LNCAP (cell line): ENCODE measurements around the gene MUC5B.

ENCODE experiments used
- TF ChIP-seq, protein P1 (sequence below): fragments of 450-650 bp; IDR thresholded peaks from 2 replicates; pipeline ENCODE4 v1.5.1; 2017; ENCODE audit warnings: mild to moderate bottlenecking

The MUC5B gene

DNA sequence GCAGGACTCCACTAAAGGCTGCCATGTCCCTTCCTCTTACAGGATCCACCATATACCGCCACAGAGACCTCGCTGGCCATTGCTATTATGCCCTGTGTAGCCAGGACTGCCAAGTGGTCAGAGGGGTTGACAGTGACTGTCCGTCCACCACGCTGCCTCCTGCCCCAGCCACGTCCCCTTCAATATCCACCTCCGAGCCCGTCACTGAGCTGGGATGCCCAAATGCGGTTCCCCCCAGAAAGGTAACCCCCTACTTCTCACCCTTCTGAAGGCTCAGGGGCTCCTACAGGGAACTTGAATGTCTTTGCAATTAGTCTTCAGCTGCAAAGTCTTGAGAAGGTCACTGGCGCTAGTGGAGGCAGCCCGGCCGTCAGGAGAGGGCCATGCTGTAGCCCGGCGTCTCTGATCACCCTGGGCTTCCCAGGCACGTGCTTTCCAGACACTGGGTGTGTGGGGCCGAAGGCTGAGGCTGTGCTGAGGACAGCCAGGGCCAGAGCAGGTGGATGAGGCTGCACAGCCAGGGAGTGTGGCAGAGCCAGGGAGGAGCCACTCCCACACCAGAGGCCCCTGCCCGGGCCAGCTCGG is 30.0 kb upstream of the MUC5B start:
- TF ChIP-seq, protein P1, sequence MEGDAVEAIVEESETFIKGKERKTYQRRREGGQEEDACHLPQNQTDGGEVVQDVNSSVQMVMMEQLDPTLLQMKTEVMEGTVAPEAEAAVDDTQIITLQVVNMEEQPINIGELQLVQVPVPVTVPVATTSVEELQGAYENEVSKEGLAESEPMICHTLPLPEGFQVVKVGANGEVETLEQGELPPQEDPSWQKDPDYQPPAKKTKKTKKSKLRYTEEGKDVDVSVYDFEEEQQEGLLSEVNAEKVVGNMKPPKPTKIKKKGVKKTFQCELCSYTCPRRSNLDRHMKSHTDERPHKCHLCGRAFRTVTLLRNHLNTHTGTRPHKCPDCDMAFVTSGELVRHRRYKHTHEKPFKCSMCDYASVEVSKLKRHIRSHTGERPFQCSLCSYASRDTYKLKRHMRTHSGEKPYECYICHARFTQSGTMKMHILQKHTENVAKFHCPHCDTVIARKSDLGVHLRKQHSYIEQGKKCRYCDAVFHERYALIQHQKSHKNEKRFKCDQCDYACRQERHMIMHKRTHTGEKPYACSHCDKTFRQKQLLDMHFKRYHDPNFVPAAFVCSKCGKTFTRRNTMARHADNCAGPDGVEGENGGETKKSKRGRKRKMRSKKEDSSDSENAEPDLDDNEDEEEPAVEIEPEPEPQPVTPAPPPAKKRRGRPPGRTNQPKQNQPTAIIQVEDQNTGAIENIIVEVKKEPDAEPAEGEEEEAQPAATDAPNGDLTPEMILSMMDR = no peak

DNA sequence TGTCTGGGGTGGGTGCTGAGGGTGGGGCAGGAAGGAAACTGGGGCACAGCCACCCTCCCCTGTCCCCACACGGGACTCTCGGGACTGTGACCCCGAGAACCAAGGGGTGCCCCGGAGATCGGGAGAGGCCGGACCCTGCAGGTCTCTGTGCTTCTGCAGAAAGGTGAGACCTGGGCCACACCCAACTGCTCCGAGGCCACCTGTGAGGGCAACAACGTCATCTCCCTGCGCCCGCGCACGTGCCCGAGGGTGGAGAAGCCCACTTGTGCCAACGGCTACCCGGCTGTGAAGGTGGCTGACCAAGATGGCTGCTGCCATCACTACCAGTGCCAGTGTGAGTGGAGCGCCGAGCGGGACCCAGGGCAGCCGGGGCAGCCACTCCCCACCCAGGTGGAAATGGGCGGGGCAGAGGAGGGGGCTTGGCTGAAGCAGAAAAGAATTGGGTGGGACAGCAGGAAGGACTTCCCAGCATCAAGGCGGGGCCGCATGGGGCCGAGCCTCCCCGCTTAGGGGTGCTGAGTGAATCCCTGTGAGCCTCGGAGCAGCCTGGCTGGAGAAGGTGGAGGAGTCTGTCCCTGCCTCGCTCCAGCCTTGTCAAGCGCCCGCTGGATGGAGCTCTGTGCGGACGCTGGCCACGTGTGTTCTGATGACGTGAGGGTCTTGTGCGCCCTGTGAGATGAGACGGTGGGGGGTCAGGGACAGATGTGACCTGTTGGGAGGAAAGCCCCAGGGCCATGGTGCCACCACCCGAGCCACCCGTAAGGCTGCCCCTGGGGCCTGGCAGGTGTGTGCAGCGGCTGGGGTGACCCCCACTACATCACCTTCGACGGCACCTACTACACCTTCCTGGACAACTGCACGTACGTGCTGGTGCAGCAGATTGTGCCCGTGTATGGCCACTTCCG is 29.3 kb upstream of the MUC5B start:
- TF ChIP-seq, protein P1 = no peak

DNA sequence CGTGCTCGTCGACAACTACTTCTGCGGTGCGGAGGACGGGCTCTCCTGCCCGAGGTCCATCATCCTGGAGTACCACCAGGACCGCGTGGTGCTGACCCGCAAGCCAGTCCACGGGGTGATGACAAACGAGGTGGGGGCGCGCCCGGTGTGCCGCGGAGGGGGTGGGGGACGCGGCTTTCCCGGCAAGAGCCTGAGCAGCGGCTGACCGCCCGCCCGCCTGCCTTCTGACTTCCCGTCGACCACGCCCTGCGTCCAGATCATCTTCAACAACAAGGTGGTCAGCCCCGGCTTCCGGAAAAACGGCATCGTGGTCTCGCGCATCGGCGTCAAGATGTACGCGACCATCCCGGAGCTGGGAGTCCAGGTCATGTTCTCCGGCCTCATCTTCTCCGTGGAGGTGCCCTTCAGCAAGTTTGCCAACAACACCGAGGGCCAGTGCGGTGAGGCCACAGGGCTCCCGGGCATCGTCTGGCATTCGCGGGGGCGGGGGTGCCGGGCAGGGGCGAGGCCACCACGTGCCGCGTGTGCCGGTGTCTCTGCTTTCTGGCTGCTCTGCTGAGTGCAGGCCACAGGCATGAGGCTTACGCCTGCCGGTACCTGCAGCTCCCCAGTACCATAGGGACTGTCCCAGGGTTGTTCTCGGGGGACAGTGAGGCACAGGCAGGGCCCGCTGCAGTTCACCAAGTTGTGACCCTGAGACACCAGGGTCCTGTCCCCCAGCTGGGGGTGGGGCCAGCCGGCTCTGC is 28.5 kb upstream of the MUC5B start:
- TF ChIP-seq, protein P1 = no peak

- TF ChIP-seq, protein P1 = no peak
Observed at GRCh38 chr11:1194977-1195681, 27.7 kb upstream of the MUC5B start.

DNA sequence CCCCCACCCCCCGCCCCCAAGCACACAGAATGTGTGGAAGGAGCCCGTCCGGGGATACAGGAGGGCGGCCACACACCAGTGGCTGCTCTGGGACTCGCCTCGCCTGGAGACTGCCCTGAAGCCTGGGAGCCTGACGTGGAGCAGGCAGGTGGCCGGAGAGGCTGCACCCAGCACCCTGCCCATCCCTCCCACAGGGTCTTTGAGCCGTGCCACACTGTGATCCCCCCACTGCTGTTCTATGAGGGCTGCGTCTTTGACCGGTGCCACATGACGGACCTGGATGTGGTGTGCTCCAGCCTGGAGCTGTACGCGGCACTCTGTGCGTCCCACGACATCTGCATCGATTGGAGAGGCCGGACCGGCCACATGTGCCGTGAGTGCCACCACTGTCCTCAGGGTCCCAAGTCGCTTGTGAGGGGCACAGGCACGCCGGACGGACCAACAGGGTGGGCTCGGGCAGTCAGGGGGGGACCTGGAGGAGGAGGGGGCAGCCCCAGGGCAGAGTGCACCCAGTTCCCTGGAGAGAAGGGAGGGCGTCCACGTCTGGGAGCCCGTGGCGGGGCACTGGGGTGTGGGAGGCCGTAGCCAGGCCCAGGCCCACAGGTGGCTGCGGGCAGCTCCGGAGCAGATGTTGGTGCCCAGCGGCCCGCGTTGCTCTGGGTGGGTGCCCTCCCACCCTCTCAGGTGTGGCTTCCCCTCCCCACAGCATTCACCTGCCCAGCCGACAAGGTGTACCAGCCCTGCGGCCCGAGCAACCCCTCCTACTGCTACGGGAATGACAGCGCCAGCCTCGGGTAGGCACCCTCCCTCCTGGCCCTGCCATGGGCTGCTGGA is 27.0 kb upstream of the MUC5B start:
- TF ChIP-seq, protein P1 = no peak

DNA sequence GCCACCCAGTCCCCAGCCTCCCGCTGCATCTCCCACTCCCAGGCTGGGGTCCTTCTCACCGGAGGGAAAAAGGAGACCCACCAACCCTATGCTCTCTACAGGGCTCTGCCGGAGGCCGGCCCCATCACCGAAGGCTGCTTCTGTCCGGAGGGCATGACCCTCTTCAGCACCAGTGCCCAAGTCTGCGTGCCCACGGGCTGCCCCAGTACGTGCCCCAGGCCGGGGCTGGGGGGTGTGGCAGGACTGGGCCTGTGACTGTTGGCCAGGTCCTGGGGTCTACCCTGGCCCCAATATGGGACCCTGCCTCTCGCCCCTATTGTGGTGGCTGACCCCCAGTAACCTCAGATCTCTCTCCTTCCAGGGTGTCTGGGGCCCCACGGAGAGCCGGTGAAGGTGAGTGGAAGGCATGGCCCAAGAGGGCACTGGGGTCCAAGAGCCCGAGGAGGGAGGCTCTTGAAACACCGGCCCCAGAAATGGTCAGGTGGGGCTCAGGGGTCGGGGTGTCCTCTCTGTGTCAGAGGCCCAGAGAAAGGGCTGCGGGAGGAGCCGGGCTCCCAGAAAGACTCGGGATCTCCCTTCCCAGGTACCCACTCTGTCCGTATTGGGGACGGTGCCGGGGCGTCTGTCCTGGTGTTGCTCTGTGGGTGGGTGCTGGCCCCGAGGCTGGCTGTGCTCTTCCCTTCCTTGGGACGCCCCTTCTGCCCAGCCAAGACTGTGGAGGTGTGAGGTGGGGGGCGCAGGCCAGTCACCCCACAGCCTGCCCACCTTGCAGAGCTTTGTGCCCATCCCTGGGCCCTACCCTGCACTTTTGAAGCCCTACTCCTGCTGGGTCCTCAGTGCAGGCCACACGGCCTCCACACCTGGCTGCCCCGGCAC is 26.1 kb upstream of the MUC5B start:
- TF ChIP-seq, protein P1 = no peak
